ENCODE results near the gene NECTIN4.

- no peak for TF ChIP-seq EZH2phosphoT487 (IDR thresholded peaks at IDR 0.05; ENCODE audit: borderline replicate concordance, low read depth, low read length)
- TF ChIP-seq CTCF (conservative IDR thresholded peaks at IDR 0.05; ENCODE audit: low read length) = no peak
Observed at GRCh38 chr1:161099090-161099802, 9.9 kb upstream of the NECTIN4 start.
